ENCODE measurements around the gene PALD1. TPM values are rescaled to one million over a fixed set of nuclear protein-coding genes. Genes with fewer than 3 reads are reported as not detected.

Gene PALD1
- polyA plus RNA-seq, 1 experiment: 0.17 TPM

GRCh38 chr10:70529848-70530247, 51.3 kb downstream of the PALD1 start:
- DNase-seq (ENCODE audit: low read depth, low spot score): no peak
- no peak for TF ChIP-seq CTCF (IDR thresholded peaks at IDR 0.05; ENCODE audit: low read depth, low read length)
- H3K9me3 ChIP-seq (ENCODE audit: control insufficient read depth, insufficient read depth, low read length): no peaks in the 10 kb centered on the region; the same call in 1 of the 2 replicates
- CTCF ChIA-PET: interaction anchor here (2.5 kb wide), 1 partner anchor 69 kb away, joined by 10 read pairs; no protein-coding TSS in a partner anchor
- H3K27me3 ChIP-seq (ENCODE audit: control insufficient read depth, insufficient read depth, low read length): peaks cover 18% of the 10 kb centered on the region
- H3K27ac ChIP-seq (ENCODE audit: low read depth, low read length): no peak overlapping the region
- no peak overlapping the region for H3K4me3 ChIP-seq (ENCODE audit: low read depth, low read length)
- POLR2A ChIA-PET: interaction anchor here (0.6 kb wide), 1 partner anchor 14 kb away, joined by 5 read pairs; no protein-coding TSS in a partner anchor

- H3K4me3 ChIP-seq (ENCODE audit: low read depth, low read length): no peak overlapping the region
- no peak for DNase-seq (ENCODE audit: low read depth, low spot score)
- TF ChIP-seq CTCF (IDR thresholded peaks at IDR 0.05; ENCODE audit: low read depth, low read length): no peak
- CTCF ChIA-PET: interaction anchor here (2.5 kb wide), 1 partner anchor 69 kb away, joined by 10 read pairs; no protein-coding TSS in a partner anchor
- peaks cover 22% of the 10 kb centered on the region for H3K27me3 ChIP-seq (ENCODE audit: control insufficient read depth, insufficient read depth, low read length)
- no peak overlapping the region for H3K27ac ChIP-seq (ENCODE audit: low read depth, low read length)
- H3K9me3 ChIP-seq (ENCODE audit: control insufficient read depth, insufficient read depth, low read length): no peaks in the 10 kb centered on the region; the same call in 1 of the 2 replicates
- POLR2A ChIA-PET: no interaction called here
Observed at GRCh38 chr10:70530315-70530714, 51.7 kb downstream of the PALD1 start.

- Histone ChIP-seq H3K9me3 (ENCODE audit: control insufficient read depth, insufficient read depth, low read length) (no peaks in the 10 kb centered on the region; the same call in 1 of the 2 replicates), H3K27ac (ENCODE audit: low read depth, low read length) (no peak overlapping the region), H3K4me3 (ENCODE audit: low read depth, low read length) (no peak overlapping the region), H3K27me3 (ENCODE audit: control insufficient read depth, insufficient read depth, low read length) (peaks cover 33% of the 10 kb centered on the region)
- CTCF ChIA-PET: no interaction called here
- DNase-seq (ENCODE audit: low read depth, low spot score): no peak
- no peak for TF ChIP-seq CTCF (IDR thresholded peaks at IDR 0.05; ENCODE audit: low read depth, low read length)
- POLR2A ChIA-PET: no interaction called here
Observed at GRCh38 chr10:70532554-70533188, 54.1 kb downstream of the PALD1 start.

GRCh38 chr10:70533189-70533558, 54.6 kb downstream of the PALD1 start:
- Histone ChIP-seq H3K27ac (ENCODE audit: low read depth, low read length) (no peak overlapping the region), H3K27me3 (ENCODE audit: control insufficient read depth, insufficient read depth, low read length) (peaks cover 33% of the 10 kb centered on the region), H3K9me3 (ENCODE audit: control insufficient read depth, insufficient read depth, low read length) (no peaks in the 10 kb centered on the region; the same call in 1 of the 2 replicates), H3K4me3 (ENCODE audit: low read depth, low read length) (no peak overlapping the region)
- no peak for DNase-seq (ENCODE audit: low read depth, low spot score)
- ChIA-PET POLR2A (no interaction called here), CTCF (interaction anchor here (1.3 kb wide), 1 partner anchor 17 kb away, joined by 4 read pairs; no protein-coding TSS in a partner anchor)
- TF ChIP-seq CTCF (IDR thresholded peaks at IDR 0.05; ENCODE audit: low read depth, low read length): no peak

- ChIA-PET POLR2A (no interaction called here), CTCF (interaction anchor here (1.3 kb wide), 1 partner anchor 15 kb away, joined by 4 read pairs; no protein-coding TSS in a partner anchor)
- peaks cover 5% of the 10 kb centered on the region; the same call in 1 of the 2 replicates for H3K9me3 ChIP-seq (ENCODE audit: control insufficient read depth, insufficient read depth, low read length)
- DNase-seq (ENCODE audit: low read depth, low spot score): no peak
- no peak overlapping the region for H3K4me3 ChIP-seq (ENCODE audit: low read depth, low read length)
- TF ChIP-seq CTCF (IDR thresholded peaks at IDR 0.05; ENCODE audit: low read depth, low read length): no peak
- H3K27ac ChIP-seq (ENCODE audit: low read depth, low read length): no peak overlapping the region
- peaks cover 33% of the 10 kb centered on the region for H3K27me3 ChIP-seq (ENCODE audit: control insufficient read depth, insufficient read depth, low read length)
Observed at GRCh38 chr10:70534281-70534680, 55.7 kb downstream of the PALD1 start.

Measured in AG04450 (cell line).